GM12891 (cell line): ENCODE data around the gene BIVM.

Experiments
- POLR2A ChIP-seq: IDR thresholded peaks from 2 replicates; pipeline ENCODE4 v1.6.1; 2011; ENCODE audit warnings: low read depth, low read length, control low read depth
- POLR2AphosphoS5 ChIP-seq: IDR thresholded peaks from 2 replicates; pipeline ENCODE4 v1.6.1; 2011; ENCODE audit warnings: low read depth, low read length, control low read depth
- SPI1 ChIP-seq: IDR thresholded peaks from 2 replicates; pipeline ENCODE4 v1.6.1; 2011; ENCODE audit warnings: low read depth, low read length, control low read depth
- TAF1 ChIP-seq: IDR thresholded peaks from 2 replicates; pipeline ENCODE4 v1.6.1; 2011; ENCODE audit warnings: low read depth, low read length, control low read depth

DNA sequence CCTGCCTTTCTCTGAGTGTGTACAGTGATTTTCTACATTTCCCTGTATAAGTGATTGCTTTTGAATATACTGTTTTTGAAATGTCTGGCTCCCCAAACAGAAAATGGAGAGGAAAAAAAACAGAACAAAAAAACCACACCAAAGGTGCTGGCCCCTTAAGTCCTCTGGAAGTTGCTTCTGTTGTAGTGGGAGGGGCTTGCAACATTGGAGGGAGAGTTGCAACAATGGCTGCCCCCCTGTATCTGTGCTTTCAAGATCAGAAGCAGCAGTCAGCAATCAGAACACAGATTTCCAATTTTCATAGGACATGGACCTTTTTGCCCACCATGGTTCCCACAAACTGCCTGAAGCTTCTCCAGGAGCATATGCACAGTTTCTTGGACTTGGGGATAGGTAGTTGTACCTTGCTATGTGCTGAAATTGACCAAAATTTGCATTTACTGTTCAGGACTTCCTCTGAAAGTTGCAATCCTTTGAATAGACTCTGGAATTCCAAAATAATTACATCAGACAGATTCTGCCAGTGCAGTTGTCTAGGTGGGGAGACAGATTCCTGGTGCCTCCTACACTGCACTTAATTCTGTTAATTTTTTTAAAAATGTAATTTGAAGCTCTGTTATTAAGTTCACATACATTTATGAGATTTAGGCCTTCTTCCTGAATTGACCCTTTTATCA lies 13.8 kb downstream of the BIVM start:
- TF ChIP-seq POLR2A (no peak), POLR2AphosphoS5 (no peak), SPI1 (no peak), TAF1 (no peak)
